OCI-LY1 (cell line): ENCODE results near the gene MTREX.

ENCODE experiments used
- H2AFZ ChIP-seq: fragments of 200-600 bp; sonication (generic), shearing (Covaris generic); 2 replicates; pipeline ENCODE4 v1.6.0; 2014; ENCODE audit warnings: antibody characterized with exemption, mild to moderate bottlenecking, low read length
- H3F3A ChIP-seq: fragments of 200-600 bp; sonication (generic), shearing (Covaris generic); 2 replicates; pipeline ENCODE4 v1.6.0; 2014; ENCODE audit warnings: mild to moderate bottlenecking, antibody characterized with exemption, low read length, moderate library complexity; ENCODE audit not compliant: insufficient read depth
- H3K27ac ChIP-seq: fragments of 200-600 bp; sonication (generic); 2 replicates; pipeline ENCODE4 v1.5.1; 2014; ENCODE audit warnings: low read length, mixed run types, mild to moderate bottlenecking, low read depth; ENCODE audit not compliant: poor library complexity, severe bottlenecking
- H3K27me3 ChIP-seq: fragments of 200-600 bp; sonication (generic); 2 replicates; pipeline ENCODE4 v1.6.0; 2014; ENCODE audit warnings: antibody characterized with exemption, mild to moderate bottlenecking, low read length, moderate library complexity; ENCODE audit not compliant: insufficient read depth
- H3K36me3 ChIP-seq: fragments of 200-600 bp; sonication (generic); 2 replicates; pipeline ENCODE4 v1.6.1; 2014; ENCODE audit warnings: mild to moderate bottlenecking, antibody characterized with exemption, low read length, moderate library complexity, mixed read lengths; ENCODE audit not compliant: insufficient read depth
- H3K4me1 ChIP-seq: fragments of 200-600 bp; sonication (generic); 2 replicates; pipeline ENCODE4 v1.5.1; 2014; ENCODE audit warnings: mild to moderate bottlenecking, low read length, moderate library complexity; ENCODE audit not compliant: insufficient read depth, severe bottlenecking
- H3K4me2 ChIP-seq: fragments of 200-600 bp; sonication (generic), shearing (Covaris generic); 2 replicates; pipeline ENCODE4 v1.6.1; 2014; ENCODE audit warnings: low read length
- H3K4me3 ChIP-seq: fragments of 200-600 bp; sonication (generic); 2 replicates; pipeline ENCODE4 v1.5.1; 2014; ENCODE audit warnings: low read length, low read depth, mild to moderate bottlenecking, mixed read lengths; ENCODE audit not compliant: poor library complexity, severe bottlenecking
- H3K79me2 ChIP-seq: fragments of 200-600 bp; shearing (Covaris generic); 2 replicates; pipeline ENCODE4 v1.6.1; 2016; ENCODE audit warnings: mixed run types, low read length, mixed read lengths; ENCODE audit not compliant: insufficient read depth
- H3K9ac ChIP-seq: fragments of 200-600 bp; sonication (generic), shearing (Covaris generic); 2 replicates; pipeline ENCODE4 v1.6.1; 2014; ENCODE audit warnings: mild to moderate bottlenecking, low read length, mixed read lengths
- H3K9me2 ChIP-seq: fragments of 200-600 bp; sonication (generic), shearing (Covaris generic); 2 replicates; pipeline ENCODE4 v1.6.1; 2014; ENCODE audit warnings: low read depth, mild to moderate bottlenecking, low read length, mixed read lengths
- H3K9me3 ChIP-seq: fragments of 200-600 bp; shearing (Covaris generic); 2 replicates; pipeline ENCODE4 v1.6.1; 2014; ENCODE audit warnings: low read length, mixed read lengths
- H4K20me1 ChIP-seq: fragments of 200-600 bp; sonication (generic), shearing (Covaris generic); 2 replicates; pipeline ENCODE4 v1.6.0; 2016; ENCODE audit warnings: mild to moderate bottlenecking, low read length; ENCODE audit not compliant: insufficient read depth
- EZH2 ChIP-seq: fragments of 200-600 bp; sonication (generic), shearing (Covaris generic); IDR thresholded peaks from 2 replicates; pipeline ENCODE4 v1.8.0; 2017; ENCODE audit warnings: borderline replicate concordance, mixed run types, mild to moderate bottlenecking, antibody characterized with exemption, low read length, moderate library complexity, mixed read lengths
- TF ChIP-seq, protein P1 (sequence below): fragments of 200-600 bp; sonication (generic), shearing (Covaris generic); IDR thresholded peaks from 2 replicates; pipeline ENCODE4 v1.5.1; 2017; ENCODE audit warnings: mild to moderate bottlenecking, antibody characterized with exemption, low read length, moderate library complexity, mixed read lengths

Gene MTREX

DNA sequence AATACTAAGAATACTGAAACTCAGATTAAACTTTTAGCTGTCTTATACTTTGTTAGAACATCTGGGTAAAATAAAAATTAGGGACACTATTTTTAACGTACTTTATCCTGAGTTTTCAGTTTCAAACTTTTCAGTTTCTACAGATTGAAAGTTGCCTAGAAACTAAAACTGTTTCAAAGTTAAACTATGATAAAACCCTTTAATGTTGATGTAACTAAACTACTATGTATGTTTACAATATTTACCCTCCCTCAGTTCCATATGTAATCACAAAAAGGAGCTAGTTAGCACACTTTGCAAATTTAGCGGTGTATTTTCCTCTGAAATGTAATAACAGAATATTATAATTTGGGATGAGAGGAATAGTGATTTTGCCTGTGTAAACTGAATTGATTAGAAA, 105.9 kb downstream of the MTREX start:
- Histone ChIP-seq H3F3A (no peaks in the 10 kb centered on the region), H3K4me1 (no peaks in the 10 kb centered on the region), H3K36me3 (peaks cover 68% of the 10 kb centered on the region), H3K27me3 (no peaks in the 10 kb centered on the region), H3K4me2 (no peak overlapping the region), H3K9ac (no peak overlapping the region), H3K9me3 (no peaks in the 10 kb centered on the region), H3K79me2 (no peaks in the 10 kb centered on the region), H4K20me1 (no peaks in the 10 kb centered on the region), H2AFZ (no peak overlapping the region), H3K9me2 (no peaks in the 10 kb centered on the region), H3K27ac (no peak overlapping the region), H3K4me3 (no peak overlapping the region)
- TF ChIP-seq, protein P1, sequence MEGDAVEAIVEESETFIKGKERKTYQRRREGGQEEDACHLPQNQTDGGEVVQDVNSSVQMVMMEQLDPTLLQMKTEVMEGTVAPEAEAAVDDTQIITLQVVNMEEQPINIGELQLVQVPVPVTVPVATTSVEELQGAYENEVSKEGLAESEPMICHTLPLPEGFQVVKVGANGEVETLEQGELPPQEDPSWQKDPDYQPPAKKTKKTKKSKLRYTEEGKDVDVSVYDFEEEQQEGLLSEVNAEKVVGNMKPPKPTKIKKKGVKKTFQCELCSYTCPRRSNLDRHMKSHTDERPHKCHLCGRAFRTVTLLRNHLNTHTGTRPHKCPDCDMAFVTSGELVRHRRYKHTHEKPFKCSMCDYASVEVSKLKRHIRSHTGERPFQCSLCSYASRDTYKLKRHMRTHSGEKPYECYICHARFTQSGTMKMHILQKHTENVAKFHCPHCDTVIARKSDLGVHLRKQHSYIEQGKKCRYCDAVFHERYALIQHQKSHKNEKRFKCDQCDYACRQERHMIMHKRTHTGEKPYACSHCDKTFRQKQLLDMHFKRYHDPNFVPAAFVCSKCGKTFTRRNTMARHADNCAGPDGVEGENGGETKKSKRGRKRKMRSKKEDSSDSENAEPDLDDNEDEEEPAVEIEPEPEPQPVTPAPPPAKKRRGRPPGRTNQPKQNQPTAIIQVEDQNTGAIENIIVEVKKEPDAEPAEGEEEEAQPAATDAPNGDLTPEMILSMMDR = no peak
- no peak for TF ChIP-seq EZH2

DNA sequence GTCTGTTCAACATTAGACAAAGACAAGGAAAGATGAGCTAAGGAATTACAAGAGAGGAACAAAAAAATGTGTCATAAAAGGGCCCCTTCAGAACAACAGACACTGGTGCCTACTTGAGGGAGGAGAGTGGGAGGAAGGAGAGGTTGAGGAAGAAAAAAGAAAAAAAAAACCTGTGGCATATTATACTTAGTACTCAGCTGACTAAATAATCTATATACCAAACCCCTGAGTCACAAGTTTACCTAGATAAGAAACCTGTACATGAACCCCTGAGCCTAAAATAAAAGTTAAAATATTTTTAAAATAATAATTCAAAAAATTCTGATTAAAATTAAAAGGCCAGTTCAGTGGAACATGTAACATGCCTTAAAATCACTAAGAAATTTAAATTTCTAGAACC, 107.3 kb downstream of the MTREX start:
- no peak overlapping the region for H3K4me3 ChIP-seq
- no peak overlapping the region for H2AFZ ChIP-seq
- H3K9ac ChIP-seq = no peak overlapping the region
- H3K4me2 ChIP-seq = no peak overlapping the region
- no peaks in the 10 kb centered on the region for H4K20me1 ChIP-seq
- peaks cover 76% of the 10 kb centered on the region for H3K36me3 ChIP-seq
- H3K9me3 ChIP-seq = no peaks in the 10 kb centered on the region
- no peak overlapping the region for H3K27ac ChIP-seq
- H3K79me2 ChIP-seq = no peaks in the 10 kb centered on the region
- H3K27me3 ChIP-seq = no peaks in the 10 kb centered on the region
- H3K4me1 ChIP-seq = no peaks in the 10 kb centered on the region
- H3F3A ChIP-seq = no peaks in the 10 kb centered on the region
- no peaks in the 10 kb centered on the region for H3K9me2 ChIP-seq
- TF ChIP-seq, protein P1 = no peak
- no peak for TF ChIP-seq EZH2

DNA sequence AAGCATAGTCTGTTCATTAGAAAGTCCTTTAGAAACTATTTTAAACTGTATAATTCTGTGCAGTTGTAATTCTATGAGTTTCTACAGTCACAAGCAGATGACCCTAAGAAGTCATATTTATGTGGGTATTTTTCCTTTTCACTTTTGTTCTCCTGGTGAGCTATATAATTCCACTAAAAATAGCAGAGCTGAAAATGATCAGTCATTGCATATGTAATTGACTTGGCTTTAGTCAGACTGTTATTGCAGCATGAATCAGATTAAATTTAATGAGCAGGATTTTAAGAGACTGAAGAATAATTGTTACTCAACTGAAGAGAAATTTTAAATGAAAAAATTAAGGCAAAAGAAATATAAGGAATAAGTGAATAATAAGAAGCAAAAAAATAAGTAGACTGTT, 108.5 kb downstream of the MTREX start:
- Histone ChIP-seq H3K9me2 (no peaks in the 10 kb centered on the region), H3K9ac (no peak overlapping the region), H3F3A (no peaks in the 10 kb centered on the region), H4K20me1 (no peaks in the 10 kb centered on the region), H3K4me1 (no peaks in the 10 kb centered on the region), H3K9me3 (no peaks in the 10 kb centered on the region), H3K4me2 (no peak overlapping the region), H3K27me3 (no peaks in the 10 kb centered on the region), H3K79me2 (no peaks in the 10 kb centered on the region), H3K27ac (no peak overlapping the region), H3K36me3 (peaks cover 76% of the 10 kb centered on the region), H2AFZ (no peak overlapping the region), H3K4me3 (no peak overlapping the region)
- TF ChIP-seq, protein P1 = no peak
- no peak for TF ChIP-seq EZH2
